HG03135 (cell line): ENCODE data around the gene SPSB1.
"Not testable (repeated sequence)": the region's sequence is repeated elsewhere in the genome, so short reads cannot be mapped to it uniquely, and the experiment has no call there.

Experiments
- ATAC-seq: cut with Tn5 transposase; IDR thresholded peaks from one replicate; pipeline ENCODE4 v1.9.1; 2021; ENCODE audit warnings: mild to moderate bottlenecking, moderate library complexity; ENCODE audit not compliant: unreplicated experiment

Gene SPSB1

GRCh38 chr1:9299571-9300541, 7.2 kb downstream of the SPSB1 start:
- not testable (repeated sequence) for ATAC-seq

- ATAC-seq = no peak
Observed at GRCh38 chr1:9300573-9300972, 7.9 kb downstream of the SPSB1 start.

- no peak for ATAC-seq
Observed at GRCh38 chr1:9302745-9303524, 10.2 kb downstream of the SPSB1 start.

- ATAC-seq = no peak
Observed at GRCh38 chr1:9303916-9304315, 11.2 kb downstream of the SPSB1 start.

- ATAC-seq = no peak
Observed at GRCh38 chr1:9305216-9305615, 12.5 kb downstream of the SPSB1 start.

- ATAC-seq = no peak
Observed at GRCh38 chr1:9306006-9306405, 13.3 kb downstream of the SPSB1 start.

GRCh38 chr1:9307303-9307702, 14.6 kb downstream of the SPSB1 start:
- ATAC-seq = no peak

- no peak for ATAC-seq
Observed at GRCh38 chr1:9308236-9308785, 15.6 kb downstream of the SPSB1 start.

- no peak for ATAC-seq
Observed at GRCh38 chr1:9309080-9309479, 16.4 kb downstream of the SPSB1 start.

- ATAC-seq = no peak
Observed at GRCh38 chr1:9309991-9310390, 17.3 kb downstream of the SPSB1 start.

- ATAC-seq = no peak
Observed at GRCh38 chr1:9311029-9311428, 18.3 kb downstream of the SPSB1 start.

GRCh38 chr1:9311479-9311878, 18.8 kb downstream of the SPSB1 start:
- ATAC-seq = no peak

GRCh38 chr1:9312168-9312720, 19.6 kb downstream of the SPSB1 start:
- ATAC-seq = no peak

- no peak for ATAC-seq
Observed at GRCh38 chr1:9313576-9313975, 20.9 kb downstream of the SPSB1 start.

GRCh38 chr1:9314111-9314510, 21.4 kb downstream of the SPSB1 start:
- no peak for ATAC-seq

GRCh38 chr1:9314711-9315379, 22.2 kb downstream of the SPSB1 start:
- no peak for ATAC-seq

- ATAC-seq = no peak
Observed at GRCh38 chr1:9315411-9316079, 22.9 kb downstream of the SPSB1 start.

- no peak for ATAC-seq
Observed at GRCh38 chr1:9316080-9316444, 23.4 kb downstream of the SPSB1 start.

- no peak for ATAC-seq
Observed at GRCh38 chr1:9316512-9316911, 23.8 kb downstream of the SPSB1 start.

- ATAC-seq = no peak
Observed at GRCh38 chr1:9317072-9317471, 24.4 kb downstream of the SPSB1 start.
